ENCODE results near the gene CHMP1A.
A peak's percentile ranks its signal among the peaks of the same experiment; 100 is the strongest.

CHMP1A gene

GRCh38 chr16:89600956-89601355 is 56.6 kb downstream of the CHMP1A start:
- Mint-ChIP-seq H3K36me3 (ENCODE audit: low read depth) (no peaks in the 10 kb centered on the region), H3K4me3 (no peak overlapping the region), H3K9me3 (no peaks in the 10 kb centered on the region), H3K4me1 (peaks cover 14% of the 10 kb centered on the region), H3K27ac (no peak overlapping the region), H3K27me3 (no peaks in the 10 kb centered on the region)
- no peak for DNase-seq
- ATAC-seq, result no peak

GRCh38 chr16:89600427-89600826 is 57.1 kb downstream of the CHMP1A start:
- no peak for DNase-seq
- ATAC-seq, result no peak
- no peak overlapping the region for H3K27ac Mint-ChIP-seq
- no peaks in the 10 kb centered on the region for H3K9me3 Mint-ChIP-seq
- H3K27me3 Mint-ChIP-seq, result no peaks in the 10 kb centered on the region
- no peaks in the 10 kb centered on the region for H3K36me3 Mint-ChIP-seq (ENCODE audit: low read depth)
- no peak overlapping the region for H3K4me3 Mint-ChIP-seq
- peaks cover 14% of the 10 kb centered on the region for H3K4me1 Mint-ChIP-seq

- H3K27ac Mint-ChIP-seq, result no peak overlapping the region
- H3K4me3 Mint-ChIP-seq, result no peak overlapping the region
- no peaks in the 10 kb centered on the region for H3K27me3 Mint-ChIP-seq
Observed at GRCh38 chr16:89599902-89600301, 57.6 kb downstream of the CHMP1A start.

GRCh38 chr16:89599451-89599858 is 58.1 kb downstream of the CHMP1A start:
- peaks cover 14% of the 10 kb centered on the region for H3K4me1 Mint-ChIP-seq
- H3K27me3 Mint-ChIP-seq, result no peaks in the 10 kb centered on the region
- no peak overlapping the region for H3K4me3 Mint-ChIP-seq
- DNase-seq (peak; percentile 55), ATAC-seq (peak; percentile 7)
- no peaks in the 10 kb centered on the region for H3K36me3 Mint-ChIP-seq (ENCODE audit: low read depth)
- no peaks in the 10 kb centered on the region for H3K9me3 Mint-ChIP-seq
- H3K27ac Mint-ChIP-seq, result no peak overlapping the region

More at GRCh38 chr16:89599902-89600301, 57.6 kb downstream of the CHMP1A start:
- DNase-seq (no peak), ATAC-seq (no peak)
- H3K4me1 Mint-ChIP-seq, result peaks cover 14% of the 10 kb centered on the region
- no peaks in the 10 kb centered on the region for H3K36me3 Mint-ChIP-seq (ENCODE audit: low read depth)
- H3K9me3 Mint-ChIP-seq, result no peaks in the 10 kb centered on the region

- H3K4me3 Mint-ChIP-seq, result no peak overlapping the region
- ATAC-seq (no peak), DNase-seq (no peak)
- H3K27ac Mint-ChIP-seq, result no peak overlapping the region
- peaks cover 19% of the 10 kb centered on the region for H3K4me1 Mint-ChIP-seq
- H3K9me3 Mint-ChIP-seq, result no peaks in the 10 kb centered on the region
- no peaks in the 10 kb centered on the region for H3K27me3 Mint-ChIP-seq
- H3K36me3 Mint-ChIP-seq (ENCODE audit: low read depth), result no peaks in the 10 kb centered on the region
Observed at GRCh38 chr16:89598199-89598598, 59.3 kb downstream of the CHMP1A start.

- Mint-ChIP-seq H3K27ac (no peak overlapping the region), H3K4me1 (peaks cover 9% of the 10 kb centered on the region), H3K27me3 (no peaks in the 10 kb centered on the region)
Observed at GRCh38 chr16:89596957-89597649, 60.4 kb downstream of the CHMP1A start.

GRCh38 chr16:89596061-89596689 is 61.3 kb downstream of the CHMP1A start:
- Mint-ChIP-seq H3K27me3 (no peaks in the 10 kb centered on the region), H3K27ac (no peak overlapping the region), H3K36me3 (ENCODE audit: low read depth) (no peaks in the 10 kb centered on the region), H3K4me1 (peaks cover 7% of the 10 kb centered on the region), H3K4me3 (no peak overlapping the region), H3K9me3 (no peaks in the 10 kb centered on the region)
- no peak for ATAC-seq
- no peak for DNase-seq

More at GRCh38 chr16:89596957-89597649, 60.4 kb downstream of the CHMP1A start:
- DNase-seq (no peak), ATAC-seq (no peak)
- Mint-ChIP-seq H3K36me3 (ENCODE audit: low read depth) (no peaks in the 10 kb centered on the region), H3K4me3 (no peak overlapping the region), H3K9me3 (no peaks in the 10 kb centered on the region)

GRCh38 chr16:89595330-89596060 is 62.0 kb downstream of the CHMP1A start:
- Mint-ChIP-seq H3K9me3 (no peaks in the 10 kb centered on the region), H3K27me3 (no peaks in the 10 kb centered on the region)

More at GRCh38 chr16:89595330-89596060, 62.0 kb downstream of the CHMP1A start:
- Mint-ChIP-seq H3K36me3 (ENCODE audit: low read depth) (no peaks in the 10 kb centered on the region), H3K4me1 (peaks cover 7% of the 10 kb centered on the region), H3K27ac (no peak overlapping the region), H3K4me3 (no peak overlapping the region)
- DNase-seq, result no peak
- no peak for ATAC-seq
